Kidney capillary endothelial cell (primary cell): ENCODE data around the gene C6orf163.
A peak's percentile ranks its signal among the peaks of the same experiment; 100 is the strongest.

ENCODE experiments used
- DNase-seq: peaks from one replicate; pipeline ENCODE4 v3.0.0-alpha.2; 2018; ENCODE audit warnings: low spot score

Gene C6orf163

DNA sequence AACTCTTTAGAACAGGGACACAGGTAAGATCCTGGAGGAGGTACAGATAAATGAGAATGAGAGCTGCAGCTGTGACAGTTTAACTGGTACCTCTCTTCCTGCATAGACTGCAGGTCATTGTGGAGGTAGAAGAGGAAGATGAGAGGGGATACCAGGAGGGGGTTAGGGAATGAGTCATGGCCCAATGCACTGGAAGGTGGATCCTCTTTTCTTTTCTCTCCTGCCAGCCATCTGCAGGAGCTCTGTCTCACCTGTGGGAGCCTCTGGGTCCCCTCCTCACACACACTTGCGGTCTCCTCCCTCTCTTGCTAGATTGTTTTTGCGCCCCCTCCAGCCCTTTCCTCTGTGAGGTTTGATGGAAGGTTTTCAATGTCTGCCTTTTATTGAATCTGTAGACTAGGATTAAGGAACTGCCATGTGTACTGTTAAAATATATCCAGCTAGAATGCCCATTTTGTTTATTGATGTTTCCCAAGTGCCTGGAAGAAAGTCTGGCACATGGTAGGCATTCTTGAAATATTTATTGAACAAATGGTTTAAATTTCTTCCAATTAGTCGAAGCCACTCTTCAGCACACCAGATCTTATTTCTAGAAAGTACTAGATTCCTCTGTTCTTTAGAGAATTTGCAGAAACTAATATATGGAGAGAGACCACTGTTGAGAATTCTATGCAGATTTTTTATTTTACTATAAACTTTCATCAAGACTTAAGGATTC is 13.0 kb downstream of the C6orf163 start:
- no peak for DNase-seq

GRCh38 chr6:87364602-87365252 is 20.1 kb downstream of the C6orf163 start:
- DNase-seq, result no peak

- peak; percentile 4 for DNase-seq
Measured at GRCh38 chr6:87366072-87366827, 21.6 kb downstream of the C6orf163 start.

DNA sequence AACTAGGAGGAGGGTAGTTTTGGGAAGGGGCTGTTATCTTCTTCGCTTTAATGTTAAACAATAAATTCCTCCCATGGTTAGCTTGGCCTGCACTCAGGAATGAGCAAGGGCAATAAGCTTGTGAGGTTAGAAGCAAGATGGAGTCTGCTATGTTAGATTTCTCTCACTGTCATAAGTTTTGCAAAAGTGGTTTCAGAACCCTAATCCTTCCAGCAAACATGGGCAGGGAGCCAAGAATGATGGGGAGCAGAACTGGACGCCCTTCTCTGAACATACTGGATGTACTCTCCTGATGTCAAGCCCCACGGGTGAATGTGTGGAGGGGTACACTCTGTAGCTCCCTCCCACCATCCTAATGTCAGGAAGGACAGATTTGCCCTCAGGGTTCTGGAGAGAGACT is 22.3 kb downstream of the C6orf163 start:
- no peak for DNase-seq

DNA sequence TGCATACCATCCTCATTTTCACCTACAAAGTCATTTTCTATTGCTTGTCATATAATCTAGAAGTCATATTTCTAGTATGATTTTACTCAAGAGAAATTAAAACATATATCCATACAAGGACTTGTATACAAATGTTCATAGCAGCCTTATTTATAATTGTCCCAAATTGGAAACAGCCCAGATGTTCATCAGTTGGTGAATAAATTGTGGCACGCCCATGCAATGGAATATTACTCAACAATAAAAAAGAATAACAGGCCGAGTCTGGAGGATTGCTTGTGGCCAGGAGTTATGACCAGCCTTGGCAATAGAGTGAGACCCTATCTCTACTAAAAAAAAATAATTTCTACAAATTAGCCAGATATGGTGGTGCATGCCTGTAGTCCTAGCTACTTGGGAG is 28.8 kb downstream of the C6orf163 start:
- DNase-seq, result no peak

DNA sequence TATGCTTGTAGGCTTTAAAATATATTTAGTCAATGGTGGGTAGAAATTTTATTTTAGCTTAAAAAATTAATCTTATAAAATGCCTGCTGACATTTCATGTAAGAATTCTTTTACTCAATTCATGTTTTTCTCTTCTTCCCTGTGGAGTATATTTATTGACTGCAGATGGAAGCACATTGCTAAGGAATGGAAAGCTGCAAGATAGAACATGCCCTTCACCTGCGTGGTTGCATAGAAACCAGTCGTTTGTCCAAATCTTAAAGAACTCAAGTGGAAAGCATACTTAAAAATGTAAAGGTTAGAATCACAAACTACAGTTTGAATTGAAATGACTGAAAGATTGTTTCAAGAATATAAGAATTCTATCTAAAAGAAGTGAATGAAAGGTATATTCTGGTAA is 30.7 kb downstream of the C6orf163 start:
- no peak for DNase-seq

DNA sequence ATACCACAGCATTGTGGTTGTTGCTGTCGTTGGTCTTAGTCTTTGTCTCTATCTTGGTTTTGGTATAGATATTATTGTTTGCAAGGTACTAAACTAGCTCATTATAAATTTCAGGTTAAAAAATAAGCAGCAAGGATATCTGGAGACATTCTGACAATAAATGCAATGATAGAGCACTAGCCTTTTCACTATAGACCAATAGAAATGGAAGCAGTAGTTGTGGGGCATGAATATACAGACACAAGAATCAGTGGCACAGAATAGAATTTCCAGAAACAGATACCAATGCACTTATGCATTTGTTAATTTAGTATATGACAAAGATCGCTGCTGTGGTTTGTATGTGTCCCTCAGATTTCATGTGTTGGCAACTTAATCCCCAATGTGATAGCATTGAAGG is 32.0 kb downstream of the C6orf163 start:
- no peak for DNase-seq

GRCh38 chr6:87378947-87379346 is 34.3 kb downstream of the C6orf163 start:
- DNase-seq, result no peak

DNA sequence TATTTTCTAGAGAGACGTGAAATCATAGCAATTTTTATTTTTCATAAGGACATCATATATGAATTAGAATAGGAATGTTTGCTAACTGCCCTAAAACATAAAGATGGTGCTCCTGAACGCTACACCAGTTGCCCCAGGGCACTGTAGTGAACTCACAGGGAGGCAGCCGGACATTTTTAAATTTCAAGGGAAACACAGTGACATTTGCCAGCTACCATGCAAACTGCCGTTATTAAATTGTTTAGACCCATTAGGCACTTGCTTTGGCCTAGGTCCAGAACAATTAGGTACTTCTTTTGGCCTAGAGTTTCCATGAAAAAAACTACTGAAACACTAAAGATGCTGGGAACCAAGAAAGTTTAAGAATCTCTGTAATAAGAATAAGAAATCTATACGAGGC is 38.2 kb downstream of the C6orf163 start:
- no peak for DNase-seq

DNA sequence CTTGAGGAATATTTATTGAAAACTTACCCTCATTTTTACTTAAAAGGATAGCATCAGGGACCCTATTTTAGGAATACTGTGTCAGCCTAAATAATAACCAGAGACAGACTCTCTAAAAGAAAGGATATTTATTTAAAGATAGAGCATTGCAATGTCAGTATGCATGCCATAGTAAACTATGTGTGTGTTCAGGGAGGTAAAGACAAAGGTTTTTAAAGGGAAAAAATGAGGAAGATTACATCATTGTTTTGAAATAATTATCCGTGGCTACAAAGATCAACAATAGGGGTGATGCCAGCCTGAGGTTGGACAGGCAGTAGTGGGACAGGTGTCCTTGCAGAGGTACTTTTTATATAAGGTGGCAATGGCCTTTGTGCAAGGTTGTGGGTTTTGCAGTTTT is 39.4 kb downstream of the C6orf163 start:
- DNase-seq, result no peak

DNA sequence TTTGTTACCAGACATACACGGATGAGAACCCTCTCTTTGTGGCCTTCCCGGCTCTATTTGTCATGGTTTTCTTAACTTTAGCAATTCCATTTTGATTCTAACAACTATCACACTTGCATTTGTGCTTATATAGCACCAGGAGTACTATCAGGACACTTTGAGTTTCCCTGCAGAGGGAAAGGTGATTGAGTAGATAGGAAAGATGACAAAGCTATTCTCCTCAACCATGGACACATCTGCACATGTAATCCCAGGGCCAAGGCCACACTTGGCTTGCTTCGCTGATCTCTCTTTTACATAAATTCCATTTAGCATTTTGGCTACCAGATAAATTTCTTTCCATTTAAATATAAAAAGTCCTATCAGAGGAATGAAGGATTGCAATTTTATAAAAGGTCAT is 39.8 kb downstream of the C6orf163 start:
- DNase-seq, result no peak

- DNase-seq, result peak; percentile 23
Measured at GRCh38 chr6:87391334-87391733, 46.7 kb downstream of the C6orf163 start.

- DNase-seq, result peak; percentile 73
Measured at GRCh38 chr6:87393026-87393622, 48.5 kb downstream of the C6orf163 start.

DNA sequence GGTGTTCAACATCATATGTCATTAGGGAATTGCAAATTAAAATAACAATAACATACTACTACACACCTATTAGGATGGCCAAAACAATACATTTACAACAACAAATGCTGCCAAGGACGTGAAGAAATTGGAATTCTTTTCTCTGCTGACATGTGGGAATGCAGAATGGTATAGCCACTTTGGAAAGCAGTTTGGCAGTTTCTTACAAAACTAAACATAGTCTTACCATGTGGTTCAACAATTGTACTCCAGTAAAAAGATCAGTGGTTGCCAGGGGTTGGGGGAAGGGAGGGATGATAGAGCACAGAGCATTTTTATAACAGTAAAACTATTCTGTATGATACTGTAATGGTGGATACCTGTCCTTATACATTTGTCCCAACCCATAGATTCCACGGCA is 50.8 kb downstream of the C6orf163 start:
- no peak for DNase-seq

- no peak for DNase-seq
Measured at GRCh38 chr6:87396595-87397392, 52.2 kb downstream of the C6orf163 start.

DNA sequence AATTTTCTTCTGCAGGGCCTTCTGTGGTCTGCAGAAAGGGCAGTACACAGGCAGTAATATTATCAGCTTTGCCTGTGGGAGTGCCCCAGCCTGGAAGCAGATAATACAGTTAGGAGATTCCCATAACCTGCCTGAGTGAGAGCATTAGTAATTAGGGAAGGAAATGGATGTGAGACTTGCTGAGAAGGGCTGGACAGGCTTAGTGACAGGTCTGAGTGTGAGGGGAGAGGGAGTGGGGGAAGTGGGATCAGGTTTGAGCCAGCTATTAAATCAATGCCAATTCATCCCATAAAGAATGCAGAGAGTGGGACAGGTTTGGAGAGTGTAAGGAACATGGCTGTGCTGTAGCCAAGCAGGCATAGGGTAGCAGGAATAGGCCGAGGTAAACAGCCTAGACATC is 53.0 kb downstream of the C6orf163 start:
- no peak for DNase-seq

DNA sequence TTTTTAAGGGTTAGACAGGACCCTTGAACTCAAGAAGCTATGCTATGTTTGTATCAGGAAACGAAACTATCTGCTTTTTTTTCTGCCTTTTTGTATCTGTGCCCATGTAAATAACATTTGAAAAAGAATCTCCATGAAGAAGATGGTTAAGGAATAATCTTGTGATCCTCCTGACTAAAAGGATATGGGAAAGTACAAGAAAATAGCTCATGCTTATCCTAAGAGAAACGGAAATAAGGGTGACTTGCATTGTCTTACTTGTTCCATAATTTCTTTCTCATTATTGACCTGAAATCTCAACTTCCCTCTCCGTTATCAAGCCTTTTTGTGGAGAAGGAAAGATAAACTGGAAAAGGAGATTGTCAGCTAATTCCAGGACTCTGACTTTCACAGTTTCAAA is 57.2 kb downstream of the C6orf163 start:
- no peak for DNase-seq

DNA sequence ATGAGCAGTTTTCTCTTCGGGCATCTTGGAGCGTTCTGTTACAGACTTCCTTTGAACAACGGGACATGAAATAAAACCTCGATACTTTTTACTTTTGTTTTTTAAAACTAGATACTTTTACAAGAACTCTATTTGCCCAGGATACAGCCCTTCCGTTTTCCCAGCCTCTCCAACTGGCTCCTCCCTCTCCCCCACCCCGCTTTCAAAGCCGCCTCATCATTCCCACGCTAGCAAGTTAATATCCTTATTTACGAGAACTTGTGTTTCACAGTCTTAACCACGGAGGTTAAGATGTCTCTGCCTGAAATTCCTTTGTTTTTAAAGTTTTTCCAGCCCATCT is 62.9 kb downstream of the C6orf163 start:
- DNase-seq, result peak; percentile 59

- DNase-seq, result peak; percentile 75
Measured at GRCh38 chr6:87407901-87408720, 63.5 kb downstream of the C6orf163 start, which contains the start of gene CFAP206. CFAP206 (plus strand) TSS chr6:87407972; CDS start chr6:87409840, 1,868 bp downstream.

DNA sequence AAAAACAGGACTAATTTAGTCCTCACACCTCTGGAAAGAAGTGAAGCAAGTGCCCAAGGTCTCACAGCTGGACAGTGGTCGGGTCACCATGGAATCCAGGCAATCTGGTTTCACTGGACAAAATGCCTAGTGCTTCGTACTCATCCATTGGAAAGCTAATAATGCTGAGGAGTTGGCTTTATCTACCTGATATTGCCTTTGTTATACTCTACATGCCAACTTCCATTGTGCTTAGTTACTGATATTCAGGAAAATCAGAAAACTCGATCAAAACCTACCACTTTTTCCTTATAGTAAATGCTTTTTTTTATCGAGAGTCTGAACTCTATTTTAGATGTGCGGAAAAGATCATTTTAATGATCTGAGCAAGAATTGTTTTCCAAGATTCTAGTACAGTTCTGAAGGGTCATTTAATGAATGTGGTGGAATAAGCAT is 64.1 kb downstream of the C6orf163 start:
- no peak for DNase-seq
